Stimulated activated CD8-positive, alpha-beta memory T cell treated with anti-CD3 and anti-CD28 coated beads, Interleukin-7, amount 100 ng/mL, for 24 hours (primary cell): ENCODE measurements around the gene MERTK.
"Not testable (repeated sequence)": the region's sequence is repeated elsewhere in the genome, so short reads cannot be mapped to it uniquely, and the experiment has no call there.

ENCODE experiments used
- DNase-seq: peaks from one replicate; pipeline ENCODE4 v3.0.0-alpha.2; 2020; ENCODE audit warnings: low read depth

Gene MERTK

DNA sequence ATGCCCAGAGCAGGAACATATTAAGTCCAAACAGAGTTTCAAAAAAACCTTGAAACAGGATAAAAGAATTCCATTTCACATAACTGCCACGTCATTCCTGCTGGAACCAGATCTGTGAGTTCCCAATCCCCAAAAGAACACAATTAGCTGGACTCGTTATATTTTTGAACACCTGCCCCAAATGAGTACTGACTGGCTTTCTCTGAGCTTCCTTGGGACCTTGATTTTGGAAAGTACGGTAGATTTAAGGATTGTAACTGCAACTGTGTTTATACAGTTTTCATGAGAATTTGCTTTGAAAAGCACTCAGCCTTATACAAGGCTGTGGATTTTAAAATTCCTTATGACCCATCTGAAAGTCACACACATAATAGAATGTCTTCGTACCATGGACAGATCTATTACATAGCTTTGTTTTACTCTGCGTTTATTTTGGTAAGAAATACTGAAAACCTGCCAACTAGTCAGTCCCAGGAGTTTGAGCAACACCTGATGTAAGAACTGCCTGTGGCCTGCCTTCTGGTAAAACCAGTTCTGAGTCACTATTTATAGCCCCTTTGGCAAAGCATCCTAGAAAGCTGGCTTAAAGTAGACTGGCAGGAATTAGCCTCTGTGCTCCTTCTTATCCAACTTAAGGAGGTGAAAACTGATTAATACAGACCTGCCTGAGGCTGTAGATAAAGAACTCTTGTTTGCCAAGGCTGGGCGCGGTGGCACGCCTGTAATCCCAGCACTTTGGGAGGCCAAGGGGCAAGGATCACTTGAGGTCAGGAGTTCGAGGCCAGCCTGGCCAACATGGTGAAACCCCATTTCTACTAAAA, 48.1 kb downstream of the MERTK start:
- DNase-seq: no peak

DNA sequence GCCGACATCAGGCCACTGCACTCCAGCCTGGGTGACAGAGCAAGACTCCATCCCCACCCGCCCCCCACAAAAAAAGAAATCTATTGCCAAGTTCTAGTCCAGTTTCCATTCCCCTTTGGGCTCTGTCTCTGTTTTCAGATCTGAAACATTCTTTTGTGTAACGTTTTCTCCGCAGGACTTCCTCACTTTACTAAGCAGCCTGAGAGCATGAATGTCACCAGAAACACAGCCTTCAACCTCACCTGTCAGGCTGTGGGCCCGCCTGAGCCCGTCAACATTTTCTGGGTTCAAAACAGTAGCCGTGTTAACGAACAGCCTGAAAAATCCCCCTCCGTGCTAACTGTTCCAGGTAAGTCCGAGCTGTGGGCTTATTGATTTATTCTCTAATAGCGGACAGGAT, 48.8 kb downstream of the MERTK start:
- no peak for DNase-seq

DNA sequence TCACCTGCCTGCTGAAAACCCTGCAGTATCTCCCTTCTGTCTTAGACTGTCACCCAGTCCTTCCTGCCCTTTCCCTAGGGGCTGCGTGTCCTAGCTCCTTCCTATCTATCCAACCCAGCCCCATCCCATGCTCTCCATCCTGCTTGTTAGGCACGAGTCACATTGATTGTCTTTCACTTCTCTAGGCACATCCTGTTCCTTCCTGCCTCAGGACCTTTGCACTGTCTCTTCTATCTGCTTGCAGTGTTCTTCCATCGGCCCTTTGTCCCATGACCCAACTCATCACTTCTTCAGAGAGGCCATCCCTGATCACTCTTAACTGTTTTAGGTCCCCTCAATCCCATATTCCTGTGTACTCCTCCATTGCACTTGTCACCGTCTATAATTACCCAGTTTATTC, 50.4 kb downstream of the MERTK start:
- no peak for DNase-seq

DNA sequence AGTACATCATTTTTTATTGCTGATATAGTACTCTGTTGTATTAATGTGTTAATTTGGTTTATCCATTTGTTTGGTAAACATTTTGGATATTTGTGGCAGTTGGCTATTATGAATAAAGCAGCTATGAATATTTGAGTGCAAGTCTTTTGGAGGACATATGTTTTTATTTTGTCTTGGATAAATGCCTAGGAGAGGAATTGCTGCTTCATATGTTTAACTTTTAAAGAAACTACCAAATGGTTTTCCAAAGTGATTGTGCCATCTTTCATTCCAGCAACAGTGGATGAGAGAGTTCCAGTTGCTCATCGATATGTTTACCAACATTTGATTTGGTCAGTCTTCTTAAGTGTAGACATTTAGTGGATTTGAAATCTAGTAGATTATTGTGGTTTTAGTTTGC, 51.8 kb downstream of the MERTK start:
- no peak for DNase-seq

GRCh38 chr2:111951486-111951885, 53.1 kb downstream of the MERTK start:
- no peak for DNase-seq

DNA sequence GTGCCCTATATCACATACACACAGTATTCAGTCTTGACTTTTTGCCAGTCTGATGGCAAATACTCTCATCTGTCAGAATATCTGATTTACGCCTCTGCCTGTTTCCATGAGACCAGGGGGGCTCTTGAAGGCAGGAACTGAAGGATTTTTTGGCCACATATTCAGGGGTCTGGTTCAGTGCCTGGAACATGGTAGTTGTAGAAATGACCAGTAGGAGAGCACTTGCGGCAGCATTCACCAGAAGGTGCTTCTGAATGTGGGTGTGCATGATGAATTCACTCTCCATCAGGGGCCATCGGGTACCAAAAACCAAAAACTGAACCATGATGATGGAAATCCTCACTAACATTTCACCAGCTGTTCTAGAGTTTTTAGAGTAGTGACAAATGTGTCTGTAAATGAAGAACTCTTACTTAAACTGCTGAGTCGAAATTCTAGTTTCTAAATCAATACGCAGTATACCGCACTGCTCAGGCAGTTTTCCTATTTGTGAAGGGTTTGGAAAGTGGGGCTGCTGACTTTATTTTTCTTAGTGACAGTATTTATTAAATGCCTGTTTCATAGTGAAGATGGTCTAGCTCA, 54.6 kb downstream of the MERTK start:
- no peak for DNase-seq

DNA sequence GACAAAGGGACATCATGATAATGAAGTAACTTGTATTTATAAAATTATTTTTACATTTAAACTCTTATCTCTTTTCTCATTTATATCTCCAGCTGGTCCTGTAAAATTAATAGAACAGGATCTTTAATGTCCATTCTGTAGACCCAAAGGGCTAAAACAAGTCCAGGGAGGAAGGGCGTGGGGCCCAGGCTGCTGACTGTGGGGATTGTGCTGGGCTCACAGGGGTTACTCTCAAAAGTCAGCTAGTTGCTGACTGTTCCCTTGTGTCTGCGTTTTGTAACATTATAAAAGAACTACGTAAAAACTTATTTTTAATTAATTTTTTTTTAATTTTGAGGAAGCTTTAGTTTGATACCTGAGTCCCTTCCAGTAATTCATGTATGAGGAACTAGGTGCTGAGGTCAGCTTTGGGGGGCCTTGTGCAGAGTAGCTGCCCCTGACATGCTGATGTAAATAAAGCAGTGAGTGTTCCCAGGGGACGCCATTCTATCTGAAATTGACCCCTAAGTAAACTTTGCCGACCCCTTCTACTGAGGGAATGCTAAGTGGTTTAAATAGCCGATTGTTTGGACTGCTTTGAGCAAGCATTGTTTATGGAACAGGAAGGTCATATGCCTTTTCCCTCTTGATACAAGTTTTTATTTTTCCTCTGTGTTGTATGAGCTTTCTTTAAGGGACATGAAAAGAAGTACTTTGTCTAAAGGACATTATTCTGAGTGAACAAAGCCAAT, 56.4 kb downstream of the MERTK start:
- no peak for DNase-seq

GRCh38 chr2:111957872-111958354, 59.5 kb downstream of the MERTK start:
- no peak for DNase-seq

- DNase-seq: no peak
These were observed 60.5 kb downstream of the MERTK start for GRCh38 chr2:111958901-111959300.

DNA sequence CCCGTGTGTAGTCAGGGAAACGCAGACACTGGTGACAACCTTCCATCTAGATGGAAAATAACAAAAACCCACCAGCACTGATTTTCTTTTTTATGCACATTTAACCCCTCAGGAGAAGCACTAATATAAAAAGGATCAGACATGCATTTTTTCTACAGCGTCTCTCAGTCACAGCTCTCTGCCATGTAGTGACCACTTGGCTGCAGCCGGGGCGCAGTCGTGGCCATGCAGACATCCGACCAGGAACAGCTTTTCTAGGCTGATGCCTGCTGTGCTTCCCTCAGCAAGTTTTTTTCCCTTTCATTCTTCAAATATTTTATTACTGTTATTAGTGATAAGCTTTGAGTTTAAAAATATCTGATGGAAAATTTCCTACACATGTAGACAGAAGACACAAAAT, 63.3 kb downstream of the MERTK start:
- no peak for DNase-seq

- DNase-seq: not testable (repeated sequence)
These were observed 64.7 kb downstream of the MERTK start for GRCh38 chr2:111963086-111963485.

GRCh38 chr2:111963508-111963907, 65.1 kb downstream of the MERTK start:
- DNase-seq: not testable (repeated sequence)

GRCh38 chr2:111965062-111965461, 66.7 kb downstream of the MERTK start:
- no peak for DNase-seq

- DNase-seq: no peak
These were observed 67.8 kb downstream of the MERTK start for GRCh38 chr2:111966241-111966640.

GRCh38 chr2:111967018-111967417, 68.6 kb downstream of the MERTK start:
- no peak for DNase-seq

- no peak for DNase-seq
These were observed 72.0 kb downstream of the MERTK start for GRCh38 chr2:111970453-111970852.

GRCh38 chr2:111972955-111973565, 74.7 kb downstream of the MERTK start:
- DNase-seq: no peak

- DNase-seq: no peak
These were observed 75.3 kb downstream of the MERTK start for GRCh38 chr2:111973701-111974100.

DNA sequence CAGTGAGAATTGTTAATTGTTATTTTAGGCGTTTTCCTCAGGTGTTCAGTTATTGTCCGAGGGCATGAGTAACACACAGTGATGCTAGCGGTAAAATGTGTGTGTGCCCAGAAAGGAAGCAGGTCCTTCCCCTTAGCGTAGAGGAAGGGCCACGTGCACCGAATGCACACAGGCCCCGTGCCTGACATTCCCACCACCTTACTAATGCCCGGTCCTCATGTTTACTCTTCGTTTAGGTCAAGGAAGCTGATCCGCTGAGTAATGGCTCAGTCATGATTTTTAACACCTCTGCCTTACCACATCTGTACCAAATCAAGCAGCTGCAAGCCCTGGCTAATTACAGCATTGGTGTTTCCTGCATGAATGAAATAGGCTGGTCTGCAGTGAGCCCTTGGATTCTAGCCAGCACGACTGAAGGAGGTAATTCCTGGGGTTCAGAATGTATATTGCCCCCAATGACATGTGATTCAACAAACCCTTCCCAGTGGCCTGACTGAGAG, 76.7 kb downstream of the MERTK start:
- no peak for DNase-seq

- DNase-seq: no peak
These were observed 77.4 kb downstream of the MERTK start for GRCh38 chr2:111975819-111976218.

DNA sequence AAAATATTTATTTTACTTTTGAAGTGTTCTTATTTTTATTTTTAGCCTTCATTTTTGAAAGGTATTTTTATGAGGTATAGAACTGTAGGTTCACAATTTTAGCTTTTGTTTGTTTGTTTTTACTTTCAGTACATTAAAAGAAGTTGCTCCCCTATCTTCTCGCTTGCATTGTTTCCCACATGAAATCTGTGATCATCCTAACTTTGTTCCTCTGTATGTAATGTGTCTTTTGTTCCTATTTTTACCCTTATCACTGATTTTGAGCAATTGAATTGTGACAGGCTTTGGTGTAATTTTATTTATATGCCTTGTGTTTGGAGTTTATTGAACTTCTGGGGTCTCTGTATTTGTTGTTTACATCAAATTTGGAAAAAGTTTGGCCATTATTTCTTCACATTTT, 78.8 kb downstream of the MERTK start:
- DNase-seq: no peak

GRCh38 chr2:111978452-111979170, 80.2 kb downstream of the MERTK start:
- no peak for DNase-seq
